ENCODE data around the gene TNK2.
"Not testable (repeated sequence)": the region's sequence is repeated elsewhere in the genome, so short reads cannot be mapped to it uniquely, and the experiment has no call there.

Gene TNK2

DNA sequence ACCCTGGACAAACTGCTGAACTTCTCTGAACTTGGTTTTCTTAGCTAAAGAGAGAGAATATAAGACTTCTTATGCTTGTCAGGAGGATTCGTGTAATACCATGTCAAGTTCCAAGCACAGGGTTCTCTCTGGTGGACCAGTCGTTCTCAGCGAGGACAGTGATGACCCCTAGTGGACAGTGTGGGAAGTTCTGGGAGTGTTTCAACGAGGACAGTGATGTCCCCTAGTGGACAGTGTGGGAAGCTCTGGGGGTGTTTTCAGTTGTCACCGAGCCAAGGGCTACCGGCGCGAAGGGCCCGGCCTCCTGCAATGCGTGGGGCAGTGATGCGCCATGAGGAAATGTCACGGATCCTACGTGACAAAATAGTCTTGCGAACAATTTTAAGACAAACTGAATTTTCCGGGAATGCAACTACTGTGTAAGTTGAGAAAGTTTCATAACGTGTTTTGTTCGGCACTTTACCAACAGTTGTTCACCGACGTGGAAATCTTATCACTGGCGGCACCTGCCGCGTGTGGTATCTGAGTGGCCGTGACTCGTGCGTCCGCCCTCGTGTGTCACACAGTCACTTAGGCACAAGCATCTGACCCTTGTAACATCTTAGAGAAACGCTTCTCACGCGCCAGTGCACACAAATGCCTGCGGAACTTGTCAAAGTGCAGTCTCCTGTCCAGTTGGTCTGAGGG is 57.4 kb downstream of the TNK2 start:
- peak; percentile 70 for DNase-seq (ENCODE audit: low read depth)

DNA sequence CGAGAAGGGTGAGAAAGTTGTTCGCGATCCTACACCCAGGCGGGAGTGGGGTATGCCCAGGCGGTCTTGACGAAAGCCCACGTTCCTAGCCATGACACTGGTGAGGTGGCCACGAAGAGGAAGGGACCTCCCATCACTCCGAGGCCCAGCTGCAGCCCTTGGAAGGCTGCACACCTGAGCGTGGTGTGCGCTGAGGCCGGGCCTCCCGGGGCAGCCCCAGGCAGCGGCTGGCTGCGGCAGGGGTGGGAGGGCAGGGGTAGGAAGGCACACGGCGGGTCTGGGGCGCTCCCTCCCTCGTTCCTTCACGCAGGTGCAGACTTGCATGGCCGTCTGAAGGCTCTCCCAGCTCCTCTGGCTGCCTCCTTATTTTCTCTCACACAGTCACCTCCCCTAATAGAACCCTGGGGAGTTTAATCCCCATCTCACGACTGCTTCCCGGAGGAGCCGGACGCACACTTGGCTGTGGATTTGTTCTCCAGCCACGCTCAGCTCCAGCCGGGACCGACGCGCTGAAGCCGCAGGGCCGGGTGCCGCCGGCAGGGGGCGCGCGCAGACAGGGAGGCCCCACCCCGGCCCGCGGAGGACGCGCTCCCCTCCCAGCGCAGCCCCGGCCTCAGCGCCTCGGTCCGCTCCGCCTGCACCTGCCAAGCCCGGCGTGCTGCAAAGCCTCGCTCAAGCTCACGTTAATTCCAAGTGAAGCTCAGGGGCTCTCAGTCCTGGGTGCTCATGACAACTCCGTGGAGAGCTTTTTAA is 58.9 kb downstream of the TNK2 start:
- no peak for DNase-seq (ENCODE audit: low read depth)

- DNase-seq (ENCODE audit: low read depth), result no peak
Measured at GRCh38 chr3:195847055-195847950, 61.0 kb downstream of the TNK2 start.

DNA sequence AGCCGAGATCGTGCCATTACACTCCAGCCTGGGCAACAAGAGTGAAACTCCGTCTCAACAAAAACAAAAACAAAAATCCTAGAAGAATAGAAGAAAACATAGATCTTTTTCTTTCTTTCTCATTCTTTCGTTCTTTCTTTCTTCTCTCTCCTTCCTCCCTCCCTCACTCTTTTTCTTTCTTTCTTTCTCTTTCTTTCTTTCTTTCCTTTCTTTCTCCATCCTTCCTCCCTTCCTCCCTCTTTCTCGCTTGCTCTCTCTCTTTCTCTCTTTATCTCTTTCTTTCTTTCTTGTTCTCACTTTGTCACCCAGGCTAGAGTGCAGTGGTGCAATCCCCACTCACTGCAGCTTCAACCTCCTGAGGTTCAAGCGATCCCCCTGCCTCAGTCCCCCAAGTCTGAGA is 62.9 kb downstream of the TNK2 start:
- DNase-seq (ENCODE audit: low read depth), result no peak

DNA sequence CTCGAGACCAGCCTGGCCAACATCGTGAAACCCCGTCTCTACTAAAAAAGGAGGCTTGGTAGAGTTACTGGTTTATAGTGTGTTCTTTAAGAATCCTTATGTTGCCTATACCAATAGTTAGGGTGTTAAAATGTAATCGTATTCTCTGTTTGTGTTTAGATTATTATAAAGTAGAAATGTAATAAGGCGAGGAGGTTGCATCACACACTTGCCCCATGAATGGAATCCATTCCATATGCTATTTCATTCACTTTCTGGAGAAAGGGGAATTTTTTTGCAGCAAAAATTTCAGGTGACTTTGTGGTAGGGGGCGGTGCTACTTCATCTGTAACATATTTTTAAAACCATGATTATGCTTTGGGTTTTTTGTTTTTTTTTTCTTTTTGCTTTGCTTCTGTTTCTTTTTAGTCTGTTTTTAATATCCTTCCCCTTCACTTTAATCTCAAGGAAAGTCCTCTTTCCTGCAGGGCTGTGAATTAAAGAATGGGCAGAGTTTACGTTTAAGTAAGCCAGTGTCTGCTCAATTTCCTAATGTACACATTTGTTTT is 63.6 kb downstream of the TNK2 start:
- no peak for DNase-seq (ENCODE audit: low read depth)

- DNase-seq (ENCODE audit: low read depth), result no peak
Measured at GRCh38 chr3:195839260-195840010, 68.9 kb downstream of the TNK2 start.

DNA sequence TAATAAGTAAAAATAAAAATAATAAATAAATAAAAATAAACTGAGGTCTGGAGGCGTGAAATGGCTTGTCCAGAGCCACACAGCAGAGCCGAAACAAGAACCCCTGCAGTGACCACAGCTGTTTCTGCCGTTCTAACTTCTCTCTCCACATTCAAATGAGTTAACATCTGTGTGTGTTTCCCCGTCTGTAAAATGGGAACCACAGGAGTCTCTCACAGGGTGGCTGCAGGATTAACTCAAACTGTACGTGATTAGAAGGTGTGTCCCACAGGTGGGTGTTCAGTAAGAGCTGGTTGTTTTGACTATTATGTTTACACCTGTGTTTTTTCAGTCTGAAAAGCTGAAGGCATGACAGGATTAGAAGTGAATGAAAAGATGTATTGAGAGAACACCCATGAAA is 69.6 kb downstream of the TNK2 start:
- no peak for DNase-seq (ENCODE audit: low read depth)

DNA sequence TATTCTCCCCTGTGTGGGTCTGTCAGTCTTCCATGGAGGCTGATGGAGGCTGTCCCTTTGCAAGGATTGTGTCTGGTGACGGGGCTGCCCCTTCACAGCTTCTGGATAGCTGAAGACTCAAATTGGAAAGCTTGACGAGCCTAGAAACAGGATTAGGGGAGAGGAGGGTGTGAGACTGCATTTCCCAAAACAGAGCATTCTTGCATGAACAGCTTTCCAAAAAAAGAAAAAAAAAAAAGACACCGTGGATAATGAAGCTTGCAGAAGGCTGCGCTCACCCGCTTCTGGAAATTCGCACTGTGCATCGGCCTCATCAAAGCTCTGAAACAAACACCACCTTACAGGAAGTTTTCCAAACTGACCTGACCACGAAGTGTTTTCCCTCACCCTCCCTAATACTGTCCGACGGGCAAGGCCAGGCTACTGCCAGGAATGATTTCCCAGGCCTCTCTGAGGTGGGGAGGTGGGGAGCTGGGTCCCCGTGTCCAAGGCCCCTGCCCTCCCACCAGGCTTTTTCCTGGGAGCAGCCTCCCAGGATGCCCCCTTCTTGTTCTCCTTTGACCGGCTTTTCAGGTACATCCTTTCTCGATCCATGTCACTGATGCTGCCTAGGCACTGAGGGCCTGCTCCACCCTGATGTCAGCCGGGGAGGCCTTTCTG is 71.7 kb downstream of the TNK2 start:
- DNase-seq (ENCODE audit: low read depth), result no peak

DNA sequence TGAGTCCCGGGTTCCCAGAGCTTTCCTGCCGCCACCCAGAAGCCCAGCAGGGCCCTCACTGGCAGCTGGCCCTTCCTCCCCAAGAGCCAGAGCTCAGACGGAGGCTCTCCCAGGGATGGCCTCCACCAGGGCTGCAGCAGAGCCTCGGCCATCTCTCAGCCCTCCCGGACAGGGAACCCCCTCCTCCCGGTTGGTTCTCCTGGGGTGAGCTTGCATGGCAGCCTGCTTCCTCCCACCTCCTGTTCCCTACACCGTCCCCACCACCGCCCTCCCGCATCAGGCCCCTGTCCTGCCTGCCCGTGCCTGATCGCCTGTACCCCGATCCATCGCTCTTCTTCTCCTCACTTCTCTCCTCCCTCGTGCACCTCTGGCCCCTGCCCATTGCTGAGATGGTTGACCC is 72.6 kb downstream of the TNK2 start:
- no peak for DNase-seq (ENCODE audit: low read depth)

GRCh38 chr3:195834675-195835583 is 73.4 kb downstream of the TNK2 start:
- no peak for DNase-seq (ENCODE audit: low read depth)

DNA sequence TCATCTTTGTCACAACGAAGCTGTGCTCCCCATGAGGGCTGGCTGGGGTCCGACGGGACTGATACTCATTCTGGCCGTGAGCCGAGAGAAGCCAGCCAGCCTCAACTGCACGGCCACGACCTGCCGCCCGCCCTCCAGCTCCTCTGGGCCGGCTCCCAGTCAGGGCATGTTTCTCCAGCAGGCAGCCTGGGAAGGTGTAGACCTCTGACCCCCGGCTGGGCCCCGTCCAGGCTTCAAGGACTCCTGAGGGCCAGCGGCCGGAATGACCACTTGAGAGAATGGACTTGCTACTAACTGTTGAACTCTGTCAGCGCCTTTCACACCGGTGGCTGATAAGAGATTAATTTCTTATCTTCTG is 78.5 kb downstream of the TNK2 start:
- no peak for DNase-seq (ENCODE audit: low read depth)

DNA sequence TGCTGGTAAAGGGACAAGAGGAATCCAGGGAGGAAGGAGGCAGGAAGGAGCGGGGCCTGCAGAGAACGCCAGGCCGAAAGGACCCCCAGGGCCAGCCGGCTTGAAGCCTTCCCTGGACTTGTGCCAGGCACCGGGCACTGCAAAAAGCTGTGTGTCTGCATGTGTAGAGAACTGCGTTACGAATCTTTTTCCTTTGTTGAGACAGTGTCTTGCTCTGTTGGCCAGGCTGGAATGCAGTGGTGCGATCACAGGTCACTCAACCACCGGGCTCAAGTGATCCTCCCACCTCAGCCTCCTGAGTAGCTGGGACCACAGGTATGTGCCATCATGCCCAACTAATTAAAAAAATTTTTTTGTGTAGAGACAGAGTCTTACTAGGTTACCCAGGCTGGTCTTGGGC is 79.6 kb downstream of the TNK2 start:
- DNase-seq (ENCODE audit: low read depth), result no peak

DNA sequence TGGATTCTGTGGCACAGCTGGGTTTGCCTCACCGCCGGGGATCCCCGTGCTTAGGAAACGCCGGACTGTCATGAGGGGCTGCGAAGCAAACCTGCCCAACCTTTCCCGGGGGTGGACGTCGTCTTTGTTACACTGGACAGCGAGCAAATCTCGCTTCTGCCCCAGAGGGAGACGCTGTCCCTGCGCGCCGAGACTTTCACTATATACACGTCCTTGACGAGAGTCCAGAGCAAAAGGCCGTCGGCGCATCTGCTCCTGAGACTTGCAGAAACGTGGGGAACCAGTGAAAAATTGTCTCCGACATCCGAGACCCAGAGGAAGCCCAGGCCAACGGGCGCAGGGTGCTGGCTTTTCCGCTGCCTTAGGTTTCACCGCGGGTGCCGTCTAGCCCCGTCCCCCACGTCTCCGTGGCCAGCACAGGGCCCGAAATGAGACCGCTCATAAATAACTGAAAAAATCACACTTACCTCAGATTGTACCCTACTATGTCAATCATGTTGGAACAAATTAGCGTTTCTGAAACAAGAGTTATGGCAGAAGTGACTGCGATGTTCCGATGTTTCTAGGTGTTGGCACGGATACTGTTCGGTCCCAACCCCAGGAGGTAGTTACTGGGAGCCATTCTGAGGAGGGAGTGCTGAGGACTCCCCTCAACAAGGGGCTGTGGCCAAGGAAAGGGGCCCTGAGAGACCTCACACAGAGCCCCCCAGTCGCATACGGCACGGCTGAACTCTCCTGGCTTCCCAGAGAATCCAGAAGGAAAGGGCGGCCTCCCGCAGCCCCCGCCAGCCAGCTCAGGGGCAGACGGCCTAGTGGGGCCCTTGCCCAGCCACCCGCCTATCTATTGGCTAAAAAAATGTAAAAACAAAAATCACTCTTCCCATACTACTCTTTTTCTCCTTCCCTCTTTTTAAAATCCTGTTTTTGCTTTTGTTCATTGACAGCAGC is 82.2 kb downstream of the TNK2 start:
- no peak for DNase-seq (ENCODE audit: low read depth)

- no peak for DNase-seq (ENCODE audit: low read depth)
Measured at GRCh38 chr3:195825191-195825588, 83.2 kb downstream of the TNK2 start.

DNA sequence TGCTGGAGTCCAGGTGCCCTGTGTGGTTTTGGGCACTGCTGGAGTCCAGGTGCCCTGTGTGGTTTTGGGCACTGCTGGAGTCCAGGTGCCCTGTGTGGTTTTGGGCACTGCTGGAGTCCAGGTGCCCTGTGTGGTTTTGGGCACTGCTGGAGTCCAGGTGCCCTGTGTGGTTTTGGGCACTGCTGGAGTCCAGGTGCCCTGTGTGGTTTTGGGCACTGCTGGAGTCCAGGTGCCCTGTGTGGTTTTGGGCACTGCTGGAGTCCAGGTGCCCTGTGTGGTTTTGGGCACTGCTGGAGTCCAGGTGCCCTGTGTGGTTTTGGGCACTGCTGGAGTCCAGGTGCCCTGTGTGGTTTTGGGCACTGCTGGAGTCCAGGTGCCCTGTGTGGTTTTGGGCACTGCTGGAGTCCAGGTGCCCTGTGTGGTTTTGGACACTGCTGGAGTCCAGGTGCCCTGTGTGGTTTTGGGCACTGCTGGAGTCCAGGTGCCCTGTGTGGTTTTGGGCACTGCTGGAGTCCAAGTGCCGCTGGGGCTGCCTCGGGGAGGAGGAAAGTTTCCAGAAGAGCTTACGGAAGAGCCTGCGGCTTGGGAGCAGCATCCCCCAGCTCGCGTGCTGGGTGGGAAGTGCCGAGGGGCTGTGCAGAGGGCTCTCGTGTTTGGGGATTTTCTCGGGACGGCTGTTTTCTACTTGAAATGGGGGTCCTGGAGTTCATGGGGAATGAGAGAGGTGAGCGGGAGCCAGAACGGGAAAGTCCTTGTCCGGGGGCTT is 83.7 kb downstream of the TNK2 start:
- not testable (repeated sequence) for DNase-seq (ENCODE audit: low read depth)

GRCh38 chr3:195823999-195824398 is 84.4 kb downstream of the TNK2 start:
- no peak for DNase-seq (ENCODE audit: low read depth)

DNA sequence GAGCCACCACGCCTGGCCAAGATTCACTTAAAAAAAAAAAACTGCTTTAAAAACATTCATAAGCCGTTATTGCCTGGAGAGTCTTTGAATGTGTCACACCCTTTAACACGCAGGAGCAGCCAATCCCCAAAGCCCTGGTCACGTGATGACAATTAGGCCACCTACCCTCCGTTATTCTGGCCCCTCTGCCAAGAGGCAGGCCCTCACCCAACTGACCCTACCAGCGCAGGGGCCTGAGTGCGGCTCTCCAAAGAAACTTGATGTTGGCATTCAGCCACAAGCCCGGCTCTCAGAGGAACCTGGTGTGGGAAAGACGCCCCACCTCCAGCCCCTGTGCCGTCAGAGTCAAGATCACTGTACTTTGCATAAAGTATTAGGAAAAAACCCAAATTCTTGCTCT is 85.1 kb downstream of the TNK2 start:
- DNase-seq (ENCODE audit: low read depth), result no peak

DNA sequence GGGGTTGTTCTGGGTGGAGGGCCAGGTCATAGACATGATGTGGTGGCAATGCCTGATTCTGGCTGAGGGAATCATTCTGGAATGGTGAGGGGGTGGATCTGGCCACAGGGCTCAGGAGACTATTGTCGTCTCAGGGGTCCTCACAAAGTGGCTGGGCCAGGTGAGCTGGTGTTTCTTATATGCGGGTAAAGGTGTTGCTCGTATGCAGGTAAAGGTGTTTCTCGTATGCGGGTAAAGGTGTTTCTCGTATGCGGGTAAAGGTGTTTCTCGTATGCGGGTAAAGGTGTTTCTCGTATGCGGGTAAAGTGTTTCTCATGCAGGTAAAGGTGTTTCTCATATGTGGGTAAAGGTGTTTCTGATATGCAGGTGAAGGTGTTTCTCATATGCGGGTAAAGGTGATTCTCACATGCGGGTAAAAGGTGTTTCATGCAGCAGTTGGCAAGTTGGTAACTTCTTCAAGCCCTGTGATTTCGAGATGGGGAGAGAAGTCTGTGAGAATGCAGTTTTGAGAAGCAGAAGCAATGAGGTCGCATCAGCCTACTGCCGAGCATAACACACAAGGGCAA is 86.1 kb downstream of the TNK2 start:
- no peak for DNase-seq (ENCODE audit: low read depth)

All from T-helper 22 cell (primary cell).